VCaP (cell line): ENCODE measurements around the gene FGD1.

Experiments used
- H3K27ac ChIP-seq: fragments of 450-650 bp; 2 replicates; pipeline ENCODE4 v1.5.1; 2017
- CTCF ChIP-seq: fragments of 450-650 bp; conservative IDR thresholded peaks from 2 replicates; pipeline ENCODE4 v1.5.1; 2017; ENCODE audit warnings: mild to moderate bottlenecking, moderate library complexity

The FGD1 gene

GRCh38 chrX:54483946-54484345, 12.1 kb downstream of the FGD1 start:
- TF ChIP-seq CTCF, result no peak
- no peak overlapping the region for H3K27ac ChIP-seq

GRCh38 chrX:54482839-54483593, 13.0 kb downstream of the FGD1 start:
- TF ChIP-seq CTCF, result no peak
- H3K27ac ChIP-seq, result no peak overlapping the region

GRCh38 chrX:54479136-54480111, 16.6 kb downstream of the FGD1 start:
- no peak overlapping the region for H3K27ac ChIP-seq
- TF ChIP-seq CTCF, result no peak

- TF ChIP-seq CTCF, result no peak
- no peak overlapping the region for H3K27ac ChIP-seq
Measured at GRCh38 chrX:54473993-54474859, 21.8 kb downstream of the FGD1 start.

GRCh38 chrX:54470054-54470760, 25.8 kb downstream of the FGD1 start:
- TF ChIP-seq CTCF, result no peak
- no peak overlapping the region for H3K27ac ChIP-seq

- TF ChIP-seq CTCF, result no peak
- H3K27ac ChIP-seq, result no peak overlapping the region
Measured at GRCh38 chrX:54452920-54453319, 43.1 kb downstream of the FGD1 start.
